K562 (cell line): Measurements from ENCODE around the gene CXorf65. TPM values are rescaled to one million over a fixed set of nuclear protein-coding genes. Genes with fewer than 3 reads are reported as not detected.

Experiments used
- ATAC-seq: fragments of 200-7000 bp; cut with Tn5 transposase; 3 replicates; pipeline ENCODE4 v1.9.1; 2020; ENCODE audit warnings: moderate library complexity
- BruUV-seq: library from RNA; stranded (reverse); fragments of 400-500 nt; replicated peaks from 2 replicates; lab custom pipeline; 2021; lab: Mats Ljungman, UMichigan
- CTCF ChIA-PET: fragments of 300-600 bp; formaldehyde crosslinking; extraction: SDS; loops from one replicate; lab custom pipeline; 2021; ENCODE audit warnings: low intra/inter-chr PET ratio; lab: Yijun Ruan, JAX
- POLR2A ChIA-PET: fragments of 300-600, 350-650 bp; sonication (Branson Sonifier 250); formaldehyde crosslinking; extraction: SDS; loops from one replicate; lab custom pipeline; 2021; ENCODE audit warnings: antibody characterized with exemption, inconsistent platforms; lab: Yijun Ruan, JAX
- DNase-seq, 4 experiments: peaks; one replicate each; pipeline versions ENCODE4 v3.0.0 to v3.0.0-alpha.2; 2011 to 2018; ENCODE audit warnings: low spot score in 3 of 4, mixed read lengths in 3 of 4; ENCODE audit errors: extremely low read depth in 1 of 4
- FAIRE-seq: peaks from 2 replicates; lab custom pipeline; 2011; peaks lifted over from hg19 to GRCh38; lab: Jason Lieb, UNC
- H2AFZ ChIP-seq: 2 replicates; pipeline ENCODE4 v1.6.0; 2011; ENCODE audit warnings: low read depth, low read length, control low read depth, inconsistent platforms
- H3K27ac ChIP-seq: fragments of 200-600 bp; 3 replicates; pipeline ENCODE4 v1.8.0; 2011; ENCODE audit warnings: low read depth, mild to moderate bottlenecking, control low read depth, inconsistent platforms, low read length, moderate library complexity, mixed read lengths; ENCODE audit errors: extremely low read depth
- H3K27me3 ChIP-seq, 2 experiments: fragments of 300-600 bp in 1 of 2; 2 replicates in 1 of 2; 3 replicates in 1 of 2; pipeline versions ENCODE4 v1.6.0 to v1.8.0; 2011; ENCODE audit warnings: inconsistent platforms in 2 of 2, low read length in 2 of 2, mild to moderate bottlenecking in 1 of 2, mixed read lengths in 1 of 2, moderate library complexity in 1 of 2; ENCODE audit not compliant: control insufficient read depth in 2 of 2, insufficient read depth in 2 of 2
- H3K36me3 ChIP-seq: fragments of 300-600 bp; 3 replicates; pipeline ENCODE4 v1.8.0; 2011; ENCODE audit warnings: mild to moderate bottlenecking, low read length, inconsistent platforms; ENCODE audit not compliant: control insufficient read depth, insufficient read depth
- H3K4me1 ChIP-seq, 2 experiments: fragments of 200-600 bp in 1 of 2; replicated peaks in 1 of 2; 2 replicates in 1 of 2; 3 replicates in 1 of 2; pipeline versions ENCODE4 v1.5.1 to v1.8.0; 2011; ENCODE audit warnings: inconsistent platforms in 2 of 2, low read length in 2 of 2, mild to moderate bottlenecking in 1 of 2, mixed read lengths in 1 of 2, moderate library complexity in 1 of 2; ENCODE audit not compliant: control insufficient read depth in 2 of 2, insufficient read depth in 2 of 2
- H3K4me2 ChIP-seq: 2 replicates; pipeline ENCODE4 v1.6.1; 2011; ENCODE audit warnings: low read length, control low read depth, inconsistent platforms, mixed read lengths; ENCODE audit not compliant: insufficient read depth
- H3K4me3 ChIP-seq: fragments of 200-600 bp; sonication (generic), shearing (Covaris generic); 2 replicates; pipeline ENCODE4 v1.5.1; 2016; ENCODE audit warnings: control low read depth, inconsistent platforms
- H3K79me2 ChIP-seq: fragments of 200-600 bp; 3 replicates; pipeline ENCODE4 v1.8.0; 2011; ENCODE audit warnings: low read length, inconsistent platforms; ENCODE audit not compliant: control insufficient read depth, insufficient read depth
- H3K9ac ChIP-seq, 2 experiments: 2 replicates each; pipeline versions ENCODE4 v1.6.0 to v1.6.1; 2011; ENCODE audit warnings: low read depth in 2 of 2, low read length in 2 of 2, control low read depth in 1 of 2, inconsistent platforms in 1 of 2, mild to moderate bottlenecking in 1 of 2, mixed read lengths in 1 of 2; ENCODE audit not compliant: insufficient read depth in 1 of 2
- H3K9me1 ChIP-seq: one replicate; pipeline ENCODE4 v1.6.0; 2011; ENCODE audit warnings: inconsistent platforms, mild to moderate bottlenecking, low read length, moderate library complexity; ENCODE audit not compliant: control insufficient read depth, insufficient read depth
- H3K9me3 ChIP-seq: replicated peaks from 2 replicates; pipeline ENCODE4 v1.5.1; 2011; ENCODE audit warnings: low read depth, low read length, inconsistent platforms; ENCODE audit not compliant: control insufficient read depth, insufficient read depth
- H4K20me1 ChIP-seq: replicated peaks from 2 replicates; pipeline ENCODE4 v1.6.1; 2011; ENCODE audit warnings: low read length, inconsistent platforms, mixed read lengths; ENCODE audit not compliant: control insufficient read depth, insufficient read depth
- BMI1 ChIP-seq: fragments of 150-350 bp; IDR thresholded peaks from 2 replicates; pipeline ENCODE4 v1.6.1; 2014; ENCODE audit warnings: low read length
- CREB1 ChIP-seq, 2 experiments: sonication (generic) in 1 of 2; formaldehyde crosslinking in 1 of 2; IDR thresholded peaks; 2 replicates each; pipeline versions ENCODE4 v1.6.1 to v1.8.0; 2012 to 2022; ENCODE audit warnings: inconsistent platforms in 1 of 2, mild to moderate bottlenecking in 1 of 2, missing genetic modification reagents in 1 of 2, moderate library complexity in 1 of 2
- CTBP1 ChIP-seq: fragments of 450-650 bp; IDR thresholded peaks from 2 replicates; pipeline ENCODE4 v1.6.1; 2016; ENCODE audit warnings: borderline replicate concordance
- DMBX1 ChIP-seq: fragments of 250-450 bp; sonication (Bioruptor Pico); IDR thresholded peaks from 2 replicates; pipeline ENCODE4 v1.8.0; 2022; ENCODE audit warnings: inconsistent platforms, mild to moderate bottlenecking, moderate library complexity, borderline replicate concordance
- EHMT2 ChIP-seq: fragments of 450-650 bp; IDR thresholded peaks from 2 replicates; pipeline ENCODE4 v1.6.1; 2018; ENCODE audit warnings: antibody characterized with exemption
- EP300 ChIP-seq: IDR thresholded peaks from 2 replicates; pipeline ENCODE4 v1.6.1; 2012; ENCODE audit warnings: low read length, improper control_type of control experiment
- HINFP ChIP-seq: fragments of 450-650 bp; conservative IDR thresholded peaks from 2 replicates; pipeline ENCODE4 v1.6.1; 2016; ENCODE audit warnings: missing genetic modification characterization, low read depth, mild to moderate bottlenecking, control low read depth, missing compliant biosample characterization
- KLF16 ChIP-seq: IDR thresholded peaks from 2 replicates; pipeline ENCODE4 v1.6.1; 2016; ENCODE audit warnings: antibody characterized with exemption
- RB1 ChIP-seq: fragments of 450-650 bp; IDR thresholded peaks from 2 replicates; pipeline ENCODE4 v1.6.1; 2017; ENCODE audit warnings: low read depth, mild to moderate bottlenecking
- RCOR1 ChIP-seq, 2 experiments: IDR thresholded peaks; 2 replicates each; pipeline ENCODE4 v1.6.1; 2012; ENCODE audit warnings: low read depth in 2 of 2, low read length in 2 of 2, borderline replicate concordance in 1 of 2, improper control_type of control experiment in 1 of 2
- XRCC5 ChIP-seq: fragments of 200-400 bp; formaldehyde crosslinking; IDR thresholded peaks from 2 replicates; pipeline ENCODE4 v1.6.1; 2017; ENCODE audit warnings: low read depth, mild to moderate bottlenecking, low read length
- ZNF561 ChIP-seq: fragments of 450-650 bp; formaldehyde crosslinking; conservative IDR thresholded peaks from 2 replicates; pipeline ENCODE4 v1.4.0; 2020; ENCODE audit warnings: mild to moderate bottlenecking, moderate library complexity
- WGBS: fragments of 100-300 bp; shearing (Covaris generic); methylation state at CpG from one replicate; pipeline ENCODE4 v1.1.6; 2016; ENCODE audit warnings: low coverage, mixed read lengths; ENCODE audit not compliant: insufficient coverage; ENCODE audit errors: missing lambda C conversion rate; 5-methylcytosine and 5-hydroxymethylcytosine counted together
- in situ Hi-C: fragments of 300-500 bp; cut with MboI; formaldehyde crosslinking; loops from 4 replicates; pipeline ENCODE4 v1.15.0; 2018; ENCODE audit warnings: inconsistent platforms, mixed read lengths
- intact Hi-C: fragments of 100-400 bp; cut with micrococcal nuclease; formaldehyde crosslinking; loops from 2 replicates; pipeline ENCODE4 v1.14.2; 2022
- polyA plus RNA-seq, 8 experiments: library from polyadenylated mRNA; depleted of rRNA in 4 of 8; stranded (reverse) in 5 of 8; unstranded in 3 of 8; fragments of >200 nt; fragmentation: Nextera tagmentation in 2 of 8; fragmentation: Illumina TruSeq in 1 of 8; extraction: Ambion mirVana in 2 of 8; extraction: Trizol in 1 of 8; gene quantifications; 2 replicates each; pipeline versions ENCODE4 v1.2.1 to v1.2.3, GENCODE V29; 2011 to 2014; ENCODE audit warnings: inconsistent platforms in 1 of 8, missing spikeins in 1 of 8
- total RNA-seq, 7 experiments: library from RNA; depleted of rRNA in 6 of 7; stranded (reverse); fragments of >200 nt in 6 of 7; fragmentation: Illumina TruSeq in 2 of 7; extraction: Trizol in 2 of 7; gene quantifications; 2 replicates each; pipeline versions ENCODE4 v1.2.1 to v1.2.3, GENCODE V29; 2011 to 2021; ENCODE audit warnings: low replicate concordance in 1 of 7
- TF ChIP-seq, protein P1 (sequence below): fragments of 450-650 bp; formaldehyde crosslinking; IDR thresholded peaks from 2 replicates; pipeline ENCODE4 v1.4.0; 2020; ENCODE audit warnings: mild to moderate bottlenecking, moderate library complexity
- TF ChIP-seq, protein P2 (sequence below): fragments of 450-650 bp; conservative IDR thresholded peaks from 2 replicates; pipeline ENCODE4 v1.6.1; 2016; ENCODE audit warnings: missing genetic modification characterization, low read depth, mild to moderate bottlenecking, missing compliant biosample characterization, moderate library complexity

CXorf65 gene
- total and polyA plus RNA-seq, 9 of the 15 experiments (the other 6 are each of a cell fraction or from before 2014, with no cell fraction given) = 1.4 to 8.4 (median 2.9) TPM

- in situ Hi-C loops (no loop called here), intact Hi-C loops (loop anchor here (1.0 kb wide), 1 partner anchor 31 kb away; no protein-coding TSS in a partner anchor)
- Histone ChIP-seq H3K27me3 (no peaks in the 10 kb centered on the region), H3K27ac (peak overlapping the region; percentile 36; the same call in 1 of the 3 replicates), H3K4me2 (no peak overlapping the region), H2AFZ (no peak overlapping the region), H3K4me3 (no peak overlapping the region), H4K20me1 (0 out of 2 replicates have a peak, but pooled peaks cover 5% of the 10 kb centered on the region), H3K36me3 (peaks cover 92% of the 10 kb centered on the region), H3K79me2 (no peaks in the 10 kb centered on the region; the same call in 2 of the 3 replicates), H3K9me1 (no peaks in the 10 kb centered on the region), H3K9me3 (no peaks in the 10 kb centered on the region), H3K4me1 (peaks cover 24 to 34% of the 10 kb centered on the region in 2 experiments; a peak in 4 of 5 replicates), H3K9ac (peak overlapping the region in 1 of 2 experiments; percentile 46; a peak in 1 of 4 replicates)
- CTCF ChIA-PET = interaction anchor here (0.6 to 1.6 kb wide), 5 partner anchors 29 to 131 kb away, joined by 3 to 6 read pairs (median 3); no protein-coding TSS in a partner anchor
- POLR2A ChIA-PET = interaction anchor here (1.4 to 4.2 kb wide), 2 partner anchors 10 kb away, joined by 4 to 29 read pairs; partner anchors contain the start of gene MED12
- DNase-seq = peak; percentile 65 to 83 (median 68)
- WGBS = 31% methylated on average over 17 of the region's 18 CpGs
- ATAC-seq = peak; percentile 90
- no TSS peak for BruUV-seq
- FAIRE-seq = peak; percentile 85
- TF ChIP-seq KLF16 = 0 out of 2 replicates have a peak, but pooled peaks have one; percentile 41
- no peak for TF ChIP-seq EP300
- TF ChIP-seq DMBX1 (CRISPR knock-in tag) = no peak
- TF ChIP-seq EHMT2 = no peak
- peak; percentile 26; the same call in 1 of the 2 replicates for TF ChIP-seq RB1
- TF ChIP-seq BMI1 = no peak
- peak in 1 of 2 experiments; percentile 47; a peak in 1 of 4 replicates for TF ChIP-seq RCOR1 (IDR thresholded peaks at IDR 0.05; ENCODE audit: borderline replicate concordance in 1 of 2, low read depth in 2 of 2, low read length in 2 of 2)
- no peak for TF ChIP-seq HINFP (tag)
- TF ChIP-seq, protein P1, sequence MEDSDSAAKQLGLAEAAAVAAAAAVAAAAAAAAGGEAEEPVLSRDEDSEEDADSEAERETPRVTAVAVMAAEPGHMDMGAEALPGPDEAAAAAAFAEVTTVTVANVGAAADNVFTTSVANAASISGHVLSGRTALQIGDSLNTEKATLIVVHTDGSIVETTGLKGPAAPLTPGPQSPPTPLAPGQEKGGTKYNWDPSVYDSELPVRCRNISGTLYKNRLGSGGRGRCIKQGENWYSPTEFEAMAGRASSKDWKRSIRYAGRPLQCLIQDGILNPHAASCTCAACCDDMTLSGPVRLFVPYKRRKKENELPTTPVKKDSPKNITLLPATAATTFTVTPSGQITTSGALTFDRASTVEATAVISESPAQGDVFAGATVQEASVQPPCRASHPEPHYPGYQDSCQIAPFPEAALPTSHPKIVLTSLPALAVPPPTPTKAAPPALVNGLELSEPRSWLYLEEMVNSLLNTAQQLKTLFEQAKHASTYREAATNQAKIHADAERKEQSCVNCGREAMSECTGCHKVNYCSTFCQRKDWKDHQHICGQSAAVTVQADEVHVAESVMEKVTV (CRISPR knock-in tag) = peak; percentile 43; the same call in 1 of the 2 replicates
- peak; percentile 73; the same call in 1 of the 2 replicates for TF ChIP-seq XRCC5
- TF ChIP-seq ZNF561 (CRISPR knock-in tag) = no peak
- peak; percentile 15; the same call in 1 of the 2 replicates for TF ChIP-seq CTBP1
- TF ChIP-seq, protein P2, sequence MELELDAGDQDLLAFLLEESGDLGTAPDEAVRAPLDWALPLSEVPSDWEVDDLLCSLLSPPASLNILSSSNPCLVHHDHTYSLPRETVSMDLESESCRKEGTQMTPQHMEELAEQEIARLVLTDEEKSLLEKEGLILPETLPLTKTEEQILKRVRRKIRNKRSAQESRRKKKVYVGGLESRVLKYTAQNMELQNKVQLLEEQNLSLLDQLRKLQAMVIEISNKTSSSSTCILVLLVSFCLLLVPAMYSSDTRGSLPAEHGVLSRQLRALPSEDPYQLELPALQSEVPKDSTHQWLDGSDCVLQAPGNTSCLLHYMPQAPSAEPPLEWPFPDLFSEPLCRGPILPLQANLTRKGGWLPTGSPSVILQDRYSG (tag) = no peak
- no peak for TF ChIP-seq CREB1 (IDR thresholded peaks at IDR 0.05)
- no peak for TF ChIP-seq CREB1 (CRISPR knock-in tag; IDR thresholded peaks at IDR 0.05)
These were observed 22.6 kb upstream of the CXorf65 start for GRCh38 chrX:71128915-71129765.
